HepG2 (cell line): ENCODE data around the gene ESYT2. TPM values are rescaled to one million over a fixed set of nuclear protein-coding genes. Genes with fewer than 3 reads are reported as not detected.

Experiments used
- ATAC-seq: fragments of 200-7000 bp; cut with Tn5 transposase; 3 replicates; pipeline ENCODE4 v1.9.1; 2020; ENCODE audit warnings: mild to moderate bottlenecking, moderate library complexity
- BruUV-seq: library from RNA; stranded (reverse); fragments of 400-500 nt; replicated peaks from 2 replicates; lab custom pipeline; 2021; lab: Mats Ljungman, UMichigan
- CTCF ChIA-PET: fragments of 300-600 bp; formaldehyde crosslinking; extraction: SDS; loops from one replicate; lab custom pipeline; 2021; ENCODE audit warnings: low total read pairs, inconsistent platforms, low intra/inter-chr PET ratio; lab: Yijun Ruan, JAX
- POLR2A ChIA-PET: fragments of 350-600 bp; sonication (Branson Sonifier 250); formaldehyde crosslinking; loops from one replicate; lab custom pipeline; 2020; ENCODE audit warnings: antibody characterized with exemption, inconsistent platforms; lab: Yijun Ruan, JAX
- DNase-seq: peaks from one replicate; pipeline ENCODE4 v3.0.0-alpha.2; 2015; ENCODE audit warnings: low spot score
- FAIRE-seq: peaks from 3 replicates; lab custom pipeline; 2011; peaks lifted over from hg19 to GRCh38; lab: Jason Lieb, UNC
- H2AFZ ChIP-seq: one replicate; pipeline ENCODE4 v1.6.1; 2011; ENCODE audit warnings: low read length, inconsistent platforms
- H3K27ac ChIP-seq: fragments of 300-600 bp; 3 replicates; pipeline ENCODE4 v1.8.0; 2011; ENCODE audit warnings: mixed run types, mild to moderate bottlenecking, mixed read lengths, low read length, inconsistent platforms; ENCODE audit not compliant: insufficient read depth; ENCODE audit errors: extremely low read length
- H3K27me3 ChIP-seq, 2 experiments: fragments of 200-600 bp in 1 of 2; 2 replicates in 1 of 2; 3 replicates in 1 of 2; pipeline versions ENCODE4 v1.6.0 to v1.8.0; 2011; ENCODE audit warnings: low read length in 2 of 2, mild to moderate bottlenecking in 2 of 2, moderate library complexity in 2 of 2, inconsistent platforms in 1 of 2; ENCODE audit not compliant: insufficient read depth in 2 of 2, control insufficient read depth in 1 of 2
- H3K36me3 ChIP-seq, 2 experiments: fragments of 200-600 bp in 1 of 2; replicated peaks in 1 of 2; 2 replicates in 1 of 2; 3 replicates in 1 of 2; pipeline versions ENCODE4 v1.5.1 to v1.8.0; 2011; ENCODE audit warnings: low read length in 2 of 2, inconsistent platforms in 1 of 2; ENCODE audit not compliant: insufficient read depth in 2 of 2, control insufficient read depth in 1 of 2
- H3K4me1 ChIP-seq: 2 replicates; pipeline ENCODE4 v1.5.1; 2012; ENCODE audit warnings: low read length, inconsistent platforms; ENCODE audit not compliant: insufficient read depth
- H3K4me2 ChIP-seq: 2 replicates; pipeline ENCODE4 v1.6.0; 2011; ENCODE audit warnings: low read depth, low read length, inconsistent platforms
- H3K4me3 ChIP-seq, 3 experiments: fragments of 200-600 bp in 1 of 3; sonication (generic), shearing (Covaris generic) in 1 of 3; replicated peaks in 1 of 3; 2 replicates each; pipeline ENCODE4 v1.5.1; 2011 to 2016; ENCODE audit warnings: low read length in 3 of 3, inconsistent platforms in 2 of 3, low read depth in 2 of 3, mild to moderate bottlenecking in 2 of 3, control low read depth in 1 of 3, mixed read lengths in 1 of 3; ENCODE audit not compliant: insufficient read depth in 1 of 3
- H3K79me2 ChIP-seq: one replicate; pipeline ENCODE4 v1.6.1; 2011; ENCODE audit warnings: low read length, inconsistent platforms; ENCODE audit not compliant: insufficient read depth
- H3K9ac ChIP-seq: 2 replicates; pipeline ENCODE4 v1.6.0; 2011; ENCODE audit warnings: mild to moderate bottlenecking, low read depth, low read length, inconsistent platforms; ENCODE audit not compliant: insufficient read depth
- H3K9me3 ChIP-seq: 2 replicates; pipeline ENCODE4 v1.5.1; 2012; ENCODE audit warnings: mild to moderate bottlenecking, low read length
- H4K20me1 ChIP-seq: 2 replicates; pipeline ENCODE4 v1.6.0; 2011; ENCODE audit warnings: inconsistent platforms, mild to moderate bottlenecking, low read length, moderate library complexity; ENCODE audit not compliant: insufficient read depth
- FOXA3 ChIP-seq: IDR thresholded peaks from 2 replicates; pipeline ENCODE4 v1.6.1; 2016; ENCODE audit warnings: missing genetic modification reagents, missing compliant biosample characterization
- GZF1 ChIP-seq: sonication (generic); formaldehyde crosslinking; IDR thresholded peaks from 2 replicates; pipeline ENCODE4 v1.5.1; 2020; ENCODE audit warnings: mild to moderate bottlenecking, missing genetic modification reagents
- HOXD1 ChIP-seq: sonication (generic); formaldehyde crosslinking; IDR thresholded peaks from 2 replicates; pipeline ENCODE4 v1.5.0; 2020; ENCODE audit warnings: missing genetic modification reagents
- MEIS2 ChIP-seq: sonication (generic); formaldehyde crosslinking; IDR thresholded peaks from 2 replicates; pipeline ENCODE4 v1.9.0; 2021; ENCODE audit warnings: mild to moderate bottlenecking, missing genetic modification reagents
- NR2F6 ChIP-seq, 2 experiments: IDR thresholded peaks; 2 replicates each; pipeline ENCODE4 v1.6.1; 2016; ENCODE audit warnings: antibody characterized with exemption in 1 of 2, mild to moderate bottlenecking in 1 of 2
- ZNF230 ChIP-seq: sonication (generic); formaldehyde crosslinking; IDR thresholded peaks from 2 replicates; pipeline ENCODE4 v1.4.0; 2020; ENCODE audit warnings: mild to moderate bottlenecking, missing genetic modification reagents
- ZNF292 ChIP-seq: sonication (generic); formaldehyde crosslinking; IDR thresholded peaks from 2 replicates; pipeline ENCODE4 v1.8.1; 2022; ENCODE audit warnings: mild to moderate bottlenecking, low read depth, missing genetic modification reagents, borderline replicate concordance
- ZNF317 ChIP-seq: sonication (generic); formaldehyde crosslinking; IDR thresholded peaks from 2 replicates; pipeline ENCODE4 v1.5.0; 2020; ENCODE audit warnings: mild to moderate bottlenecking, missing genetic modification reagents
- ZNF740 ChIP-seq: sonication (generic); formaldehyde crosslinking; IDR thresholded peaks from 2 replicates; pipeline ENCODE4 v1.4.0; 2020; ENCODE audit warnings: missing genetic modification reagents
- ZNF850 ChIP-seq: sonication (generic); formaldehyde crosslinking; conservative IDR thresholded peaks from 2 replicates; pipeline ENCODE4 v1.9.0; 2021; ENCODE audit warnings: mild to moderate bottlenecking, missing genetic modification reagents
- ZSCAN5A ChIP-seq: sonication (generic); formaldehyde crosslinking; IDR thresholded peaks from 2 replicates; pipeline ENCODE4 v1.8.0; 2022; ENCODE audit warnings: mild to moderate bottlenecking, missing genetic modification reagents, borderline replicate concordance
- ZUFSP ChIP-seq: sonication (generic); formaldehyde crosslinking; IDR thresholded peaks from 2 replicates; pipeline ENCODE4 v1.9.0; 2021; ENCODE audit warnings: missing genetic modification reagents, mild to moderate bottlenecking, borderline replicate concordance
- whole genome bisulfite sequencing: methylation state at CpG from one replicate; pipeline ENCODE4 v1.1.6; 2017; ENCODE audit warnings: low lambda C conversion rate; 5-methylcytosine and 5-hydroxymethylcytosine counted together
- in situ Hi-C: cut with HindIII; loops from 2 replicates; pipeline ENCODE4 v1.10.0; 2017; ENCODE audit warnings: low pct_unique_long_range_greater_than_20kb; ENCODE audit not compliant: extremely low pct_ligation_motif_present
- intact Hi-C: fragments of 100-400 bp; cut with micrococcal nuclease; formaldehyde crosslinking; loops from one replicate; pipeline ENCODE4 v1.10.0; 2022; ENCODE audit not compliant: unreplicated experiment
- polyA plus RNA-seq, 8 experiments: library from polyadenylated mRNA; depleted of rRNA in 3 of 8; stranded (reverse) in 7 of 8; unstranded in 1 of 8; fragments of >200 nt; fragmentation: Illumina TruSeq in 4 of 8; extraction: Trizol in 4 of 8; gene quantifications; 2 replicates each; pipeline versions ENCODE4 v1.2.1 to v1.2.3, GENCODE V29; 2011 to 2016; ENCODE audit warnings: low read depth in 4 of 8, missing spikeins in 1 of 8, mixed read lengths in 1 of 8; ENCODE audit not compliant: insufficient read depth in 1 of 8
- total RNA-seq, 5 experiments: library from RNA; depleted of rRNA; stranded (reverse); fragments of >200 nt; fragmentation: Illumina TruSeq; extraction: Trizol; gene quantifications; 2 replicates each; pipeline ENCODE4 v1.2.3, GENCODE V29; 2016; ENCODE audit warnings: low read depth in 1 of 5

ESYT2 gene
- total and polyA plus RNA-seq, 2 of the 13 experiments (the other 11 are each of a cell fraction or from before 2014, with no cell fraction given) = 28.5 to 37.3 TPM

GRCh38 chr7:158741294-158741666 is 88.0 kb downstream of the ESYT2 start:
- no peak for ATAC-seq

GRCh38 chr7:158740657-158741293 is 88.5 kb downstream of the ESYT2 start:
- FAIRE-seq (no peak), ATAC-seq (no peak), DNase-seq (no peak)
- H3K4me2 ChIP-seq = no peak overlapping the region
- no peaks in the 10 kb centered on the region for H3K4me1 ChIP-seq
- POLR2A ChIA-PET = no interaction called here
- H3K27ac ChIP-seq = no peak overlapping the region
- in situ Hi-C loops = no loop called here
- intact Hi-C loops = no loop called here
- H3K9ac ChIP-seq = no peak overlapping the region
- H3K79me2 ChIP-seq = no peaks in the 10 kb centered on the region
- no peaks in the 10 kb centered on the region for H4K20me1 ChIP-seq
- no peaks in the 10 kb centered on the region for H3K27me3 ChIP-seq
- CTCF ChIA-PET = no interaction called here
- no TSS peak for BruUV-seq
- H3K4me3 ChIP-seq = no peak overlapping the region
- H2AFZ ChIP-seq = no peak overlapping the region
- 98% methylated on average over 16 of the region's 16 CpGs for WGBS
- no peaks in the 10 kb centered on the region for H3K9me3 ChIP-seq
- H3K36me3 ChIP-seq = peaks cover 17 to 76% of the 10 kb centered on the region in 2 experiments
- no peak for TF ChIP-seq ZNF740 (CRISPR knock-in tag)
- TF ChIP-seq FOXA3 (CRISPR knock-in tag) = no peak
- TF ChIP-seq NR2F6 (IDR thresholded peaks at IDR 0.05) = no peak
- TF ChIP-seq NR2F6 (CRISPR knock-in tag; IDR thresholded peaks at IDR 0.05) = no peak
- TF ChIP-seq ZNF317 (CRISPR knock-in tag) = no peak
- TF ChIP-seq ZNF230 (CRISPR knock-in tag) = no peak
- TF ChIP-seq ZNF850 (CRISPR knock-in tag) = no peak
- TF ChIP-seq MEIS2 = no peak
- TF ChIP-seq GZF1 = no peak
- TF ChIP-seq ZNF292 (CRISPR knock-in tag) = no peak
- TF ChIP-seq ZSCAN5A (CRISPR knock-in tag) = no peak

More at GRCh38 chr7:158741294-158741666, 88.0 kb downstream of the ESYT2 start:
- no peak for FAIRE-seq
- ChIA-PET POLR2A (no interaction called here), CTCF (no interaction called here)
- no peak overlapping the region for H3K27ac ChIP-seq
- BruUV-seq = no TSS peak
- H3K4me1 ChIP-seq = no peaks in the 10 kb centered on the region
- no peaks in the 10 kb centered on the region for H4K20me1 ChIP-seq
- H3K4me2 ChIP-seq = no peak overlapping the region
- no peak overlapping the region for H3K9ac ChIP-seq
- H3K79me2 ChIP-seq = no peaks in the 10 kb centered on the region
- intact Hi-C loops (no loop called here), in situ Hi-C loops (no loop called here)
- H3K9me3 ChIP-seq = no peaks in the 10 kb centered on the region
- WGBS = 96% methylated on average over 12 of the region's 14 CpGs
- peaks cover 20 to 76% of the 10 kb centered on the region in 2 experiments for H3K36me3 ChIP-seq
- no peak overlapping the region for H3K4me3 ChIP-seq
- DNase-seq = no peak
- no peak overlapping the region for H2AFZ ChIP-seq
- no peaks in the 10 kb centered on the region for H3K27me3 ChIP-seq
- TF ChIP-seq ZNF317 (CRISPR knock-in tag) (no peak), HOXD1 (no peak), ZUFSP (CRISPR knock-in tag) (no peak)
